Astrocyte of the spinal cord (primary cell): ENCODE data around the gene SOX5.
"Not testable (repeated sequence)": the region's sequence is repeated elsewhere in the genome, so short reads cannot be mapped to it uniquely, and the experiment has no call there.

Experiments
- DNase-seq: peaks from one replicate; pipeline ENCODE4 v3.0.0; 2011; ENCODE audit warnings: low read depth, low spot score
- H3K4me3 ChIP-seq: 2 replicates; pipeline ENCODE4 v1.5.1; 2011; ENCODE audit warnings: low read depth, mild to moderate bottlenecking, low read length, moderate library complexity
- in situ Hi-C: cut with HindIII; loops from 2 replicates; pipeline ENCODE4 v1.10.0; 2017; ENCODE audit warnings: low sequenced_read_pairs
- TF ChIP-seq, protein P1 (sequence below): IDR thresholded peaks from 2 replicates; pipeline ENCODE4 v1.5.1; 2012; ENCODE audit warnings: low read depth, mild to moderate bottlenecking, low read length, inconsistent platforms

SOX5 gene

DNA sequence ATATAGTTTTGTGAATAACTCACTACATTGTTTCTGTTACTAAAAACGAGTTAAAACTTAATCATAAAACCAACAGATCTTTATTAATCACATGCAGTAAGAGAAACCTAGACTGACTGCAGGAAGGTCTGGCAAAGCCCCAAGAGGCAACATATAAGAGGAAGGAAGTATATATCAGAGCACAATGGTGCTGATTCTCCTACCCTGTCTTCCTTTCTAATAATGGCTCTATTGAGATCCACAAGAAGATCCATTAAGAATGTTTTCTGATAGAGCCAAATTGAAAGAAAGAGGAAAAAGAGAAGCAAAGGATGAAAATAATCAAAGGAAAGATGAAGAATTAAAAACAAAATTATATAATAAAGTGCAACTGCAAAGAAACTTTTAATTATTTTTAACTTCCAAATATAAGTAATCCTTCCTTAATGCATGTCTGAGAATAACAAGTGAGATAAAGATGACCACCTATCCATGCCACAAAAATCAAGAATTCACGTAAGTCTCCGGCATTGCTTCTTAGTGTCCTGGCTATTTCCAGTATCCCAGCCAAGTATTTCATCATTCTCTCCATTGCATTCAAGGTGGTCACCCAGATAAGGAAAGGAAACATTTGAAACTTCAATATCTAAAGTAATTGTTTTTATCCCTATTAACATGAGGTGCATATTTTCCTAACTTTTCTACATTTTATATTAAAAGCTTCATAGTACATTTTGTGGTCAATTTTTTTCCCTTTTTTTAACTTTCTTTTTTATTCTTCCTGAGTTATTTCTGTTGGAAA lies 62.2 kb downstream of the SOX5 start:
- in situ Hi-C loops: no loop called here
- TF ChIP-seq, protein P1, sequence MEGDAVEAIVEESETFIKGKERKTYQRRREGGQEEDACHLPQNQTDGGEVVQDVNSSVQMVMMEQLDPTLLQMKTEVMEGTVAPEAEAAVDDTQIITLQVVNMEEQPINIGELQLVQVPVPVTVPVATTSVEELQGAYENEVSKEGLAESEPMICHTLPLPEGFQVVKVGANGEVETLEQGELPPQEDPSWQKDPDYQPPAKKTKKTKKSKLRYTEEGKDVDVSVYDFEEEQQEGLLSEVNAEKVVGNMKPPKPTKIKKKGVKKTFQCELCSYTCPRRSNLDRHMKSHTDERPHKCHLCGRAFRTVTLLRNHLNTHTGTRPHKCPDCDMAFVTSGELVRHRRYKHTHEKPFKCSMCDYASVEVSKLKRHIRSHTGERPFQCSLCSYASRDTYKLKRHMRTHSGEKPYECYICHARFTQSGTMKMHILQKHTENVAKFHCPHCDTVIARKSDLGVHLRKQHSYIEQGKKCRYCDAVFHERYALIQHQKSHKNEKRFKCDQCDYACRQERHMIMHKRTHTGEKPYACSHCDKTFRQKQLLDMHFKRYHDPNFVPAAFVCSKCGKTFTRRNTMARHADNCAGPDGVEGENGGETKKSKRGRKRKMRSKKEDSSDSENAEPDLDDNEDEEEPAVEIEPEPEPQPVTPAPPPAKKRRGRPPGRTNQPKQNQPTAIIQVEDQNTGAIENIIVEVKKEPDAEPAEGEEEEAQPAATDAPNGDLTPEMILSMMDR: no peak
- no peak for DNase-seq
- H3K4me3 ChIP-seq: no peak overlapping the region

DNA sequence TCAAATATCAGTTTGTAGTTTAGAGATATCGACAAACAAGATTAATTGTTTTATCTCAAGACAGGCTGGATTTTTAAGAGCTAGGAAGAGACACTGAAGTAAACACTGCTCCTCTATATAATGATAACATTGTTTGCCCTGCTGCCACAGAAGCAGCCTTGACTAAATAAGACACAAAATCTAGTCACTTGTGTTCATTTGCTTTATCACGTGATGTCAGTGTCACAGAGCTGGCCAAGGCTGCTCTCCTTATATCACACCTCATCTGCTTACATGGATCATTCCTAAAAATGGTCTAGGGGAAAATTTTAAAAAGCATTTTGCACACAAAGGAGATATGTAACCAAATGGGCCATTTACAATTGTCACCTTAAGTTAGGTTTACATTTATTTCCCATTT lies 64.1 kb downstream of the SOX5 start:
- no peak for DNase-seq
- in situ Hi-C loops: no loop called here
- TF ChIP-seq, protein P1: no peak
- H3K4me3 ChIP-seq: no peak overlapping the region

- DNase-seq: no peak
- TF ChIP-seq, protein P1: no peak
- in situ Hi-C loops: no loop called here
- H3K4me3 ChIP-seq: no peak overlapping the region
These were observed 64.6 kb downstream of the SOX5 start for GRCh38 chr12:23884909-23885308.

- in situ Hi-C loops: no loop called here
- DNase-seq: no peak
These were observed 68.5 kb downstream of the SOX5 start for GRCh38 chr12:23880988-23881387.

DNA sequence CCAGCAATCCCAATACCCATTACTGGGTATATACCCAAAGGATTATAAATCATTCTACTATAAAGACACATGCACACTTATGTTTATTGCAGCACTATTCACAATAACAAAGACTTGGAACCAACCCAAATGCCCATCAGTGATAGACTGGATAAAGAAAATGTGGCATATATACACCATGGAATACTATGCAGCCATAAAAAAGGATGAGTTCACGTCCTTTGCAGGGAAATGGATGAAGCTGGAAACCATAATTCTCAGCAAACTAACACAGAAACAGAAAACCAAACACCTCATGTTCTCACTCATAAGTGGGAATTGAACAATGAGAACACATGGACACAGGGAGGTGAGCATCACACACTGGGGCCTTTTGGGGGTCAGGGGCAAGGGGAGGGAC lies 72.9 kb downstream of the SOX5 start:
- H3K4me3 ChIP-seq, in situ Hi-C loops, DNase-seq: not testable (repeated sequence)

More at GRCh38 chr12:23880988-23881387, 68.5 kb downstream of the SOX5 start:
- H3K4me3 ChIP-seq: no peak overlapping the region
- TF ChIP-seq, protein P1: no peak

DNA sequence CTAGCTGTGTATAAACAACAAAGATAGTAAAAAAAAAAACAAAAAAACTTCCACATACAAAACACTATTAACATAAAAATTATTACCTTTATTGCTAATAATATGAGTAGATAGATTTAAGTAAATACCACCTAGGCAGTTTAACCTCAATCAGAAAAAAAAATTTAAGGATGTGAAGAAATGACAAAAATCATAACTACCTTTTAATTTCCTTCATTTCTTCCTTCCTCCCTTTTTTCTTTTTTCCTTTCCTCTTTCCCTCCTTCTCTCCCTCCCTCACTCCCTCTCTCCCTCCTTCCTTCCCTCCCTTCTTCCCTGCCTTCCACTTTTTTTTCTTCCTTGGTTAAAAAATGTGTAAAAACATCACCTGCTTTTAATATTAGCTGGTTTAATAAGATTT lies 81.7 kb downstream of the SOX5 start:
- TF ChIP-seq, protein P1: no peak
- in situ Hi-C loops: no loop called here
- DNase-seq: no peak
- no peak overlapping the region for H3K4me3 ChIP-seq

- no peak overlapping the region for H3K4me3 ChIP-seq
- TF ChIP-seq, protein P1: no peak
- in situ Hi-C loops: no loop called here
- no peak for DNase-seq
These were observed 86.8 kb downstream of the SOX5 start for GRCh38 chr12:23862701-23863100.
